Smooth muscle cell (in vitro differentiated cells): ENCODE data around the gene XPO6. TPM values are rescaled to one million over a fixed set of nuclear protein-coding genes. Genes with fewer than 3 reads are reported as not detected.
"Not testable (repeated sequence)": the region's sequence is repeated elsewhere in the genome, so short reads cannot be mapped to it uniquely, and the experiment has no call there.

Source experiments
- DNase-seq: peaks from one replicate; lab custom pipeline; 2025; ENCODE audit not compliant: unreplicated experiment; lab: John Stamatoyannopoulos, UW
- H2AFZ ChIP-seq: fragments of 200-600 bp; sonication (generic); 2 replicates; pipeline ENCODE4 v1.6.0; 2016; ENCODE audit warnings: antibody characterized with exemption, low read depth, mild to moderate bottlenecking
- H3F3A ChIP-seq: fragments of 200-600 bp; sonication (generic); 2 replicates; pipeline ENCODE4 v1.6.0; 2017; ENCODE audit warnings: antibody characterized with exemption, low read depth
- H3K27ac ChIP-seq: fragments of 200-600 bp; sonication (generic); 2 replicates; pipeline ENCODE4 v1.5.1; 2016; ENCODE audit warnings: low read depth, mild to moderate bottlenecking
- H3K27me3 ChIP-seq: fragments of 200-600 bp; sonication (generic); 2 replicates; pipeline ENCODE4 v1.6.1; 2016; ENCODE audit warnings: low read depth, mild to moderate bottlenecking
- H3K36me3 ChIP-seq: fragments of 200-600 bp; sonication (generic); 2 replicates; pipeline ENCODE4 v1.5.1; 2016; ENCODE audit warnings: low read depth
- H3K4me1 ChIP-seq: fragments of 200-600 bp; sonication (generic); 2 replicates; pipeline ENCODE4 v1.5.1; 2016; ENCODE audit warnings: low read depth
- H3K4me2 ChIP-seq: fragments of 200-600 bp; sonication (generic); 2 replicates; pipeline ENCODE4 v1.6.0; 2016; ENCODE audit warnings: mild to moderate bottlenecking
- H3K4me3 ChIP-seq: fragments of 200-600 bp; sonication (generic); 2 replicates; pipeline ENCODE4 v1.5.1; 2016; ENCODE audit warnings: mild to moderate bottlenecking
- H3K79me2 ChIP-seq: fragments of 200-600 bp; sonication (generic); 2 replicates; pipeline ENCODE4 v1.6.0; 2016; ENCODE audit warnings: low read depth, mild to moderate bottlenecking
- H3K9ac ChIP-seq: fragments of 200-600 bp; sonication (generic); 2 replicates; pipeline ENCODE4 v1.6.0; 2016; ENCODE audit warnings: low read depth
- H3K9me3 ChIP-seq: fragments of 200-600 bp; sonication (generic); replicated peaks from 2 replicates; pipeline ENCODE4 v1.5.1; 2016; ENCODE audit warnings: low read depth
- H4K20me1 ChIP-seq: fragments of 200-600 bp; sonication (generic); 2 replicates; pipeline ENCODE4 v1.6.0; 2016; ENCODE audit warnings: low read depth
- WGBS: methylation state at CpG from one replicate; pipeline ENCODE4 v1.1.7; 2016; ENCODE audit warnings: low lambda C conversion rate; 5-methylcytosine and 5-hydroxymethylcytosine counted together
- polyA plus RNA-seq: library from polyadenylated mRNA; unstranded; fragments of >200 nt; fragmentation: Nextera tagmentation; extraction: Ambion mirVana; gene quantifications from 2 replicates; pipeline ENCODE4 v1.2.1, GENCODE V29; 2016
- total RNA-seq: library from RNA; depleted of rRNA; stranded (reverse); fragments of >200 nt; gene quantifications from 2 replicates; pipeline ENCODE4 v1.2.3, GENCODE V29; 2014
- TF ChIP-seq, protein P1 (sequence below): fragments of 200-600 bp; sonication (generic); IDR thresholded peaks from 2 replicates; pipeline ENCODE4 v1.5.1; 2017; ENCODE audit warnings: borderline replicate concordance, mild to moderate bottlenecking, antibody characterized with exemption; ENCODE audit not compliant: insufficient read depth, poor library complexity, severe bottlenecking

XPO6 gene
- total and polyA plus RNA-seq, 2 experiments from 2014 or later = 42.1 to 82.1 TPM

DNA sequence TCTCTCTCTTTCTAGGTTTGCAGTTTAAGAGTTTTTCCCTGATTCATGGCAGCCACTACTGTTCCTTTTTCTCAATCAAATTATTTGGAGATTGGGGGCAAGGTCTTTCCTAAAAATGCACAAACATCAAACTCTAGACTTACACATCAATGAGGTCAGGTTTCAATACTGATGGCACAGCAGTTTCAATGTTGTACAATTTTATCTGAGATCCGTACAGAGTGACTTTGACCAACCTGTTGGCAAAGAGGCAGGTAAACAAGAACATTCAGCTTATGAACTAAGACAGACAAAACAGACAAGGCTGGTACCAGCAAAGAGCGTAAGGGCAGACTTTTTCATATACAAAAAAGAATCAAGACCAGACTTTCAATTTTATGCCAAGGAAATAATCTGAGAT is 90.2 kb downstream of the XPO6 start:
- TF ChIP-seq, protein P1, sequence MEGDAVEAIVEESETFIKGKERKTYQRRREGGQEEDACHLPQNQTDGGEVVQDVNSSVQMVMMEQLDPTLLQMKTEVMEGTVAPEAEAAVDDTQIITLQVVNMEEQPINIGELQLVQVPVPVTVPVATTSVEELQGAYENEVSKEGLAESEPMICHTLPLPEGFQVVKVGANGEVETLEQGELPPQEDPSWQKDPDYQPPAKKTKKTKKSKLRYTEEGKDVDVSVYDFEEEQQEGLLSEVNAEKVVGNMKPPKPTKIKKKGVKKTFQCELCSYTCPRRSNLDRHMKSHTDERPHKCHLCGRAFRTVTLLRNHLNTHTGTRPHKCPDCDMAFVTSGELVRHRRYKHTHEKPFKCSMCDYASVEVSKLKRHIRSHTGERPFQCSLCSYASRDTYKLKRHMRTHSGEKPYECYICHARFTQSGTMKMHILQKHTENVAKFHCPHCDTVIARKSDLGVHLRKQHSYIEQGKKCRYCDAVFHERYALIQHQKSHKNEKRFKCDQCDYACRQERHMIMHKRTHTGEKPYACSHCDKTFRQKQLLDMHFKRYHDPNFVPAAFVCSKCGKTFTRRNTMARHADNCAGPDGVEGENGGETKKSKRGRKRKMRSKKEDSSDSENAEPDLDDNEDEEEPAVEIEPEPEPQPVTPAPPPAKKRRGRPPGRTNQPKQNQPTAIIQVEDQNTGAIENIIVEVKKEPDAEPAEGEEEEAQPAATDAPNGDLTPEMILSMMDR = no peak
- H2AFZ ChIP-seq = no peak overlapping the region
- no peaks in the 10 kb centered on the region for H3F3A ChIP-seq
- H3K9me3 ChIP-seq = no peaks in the 10 kb centered on the region
- no peak overlapping the region for H3K4me2 ChIP-seq
- no peak overlapping the region for H3K9ac ChIP-seq
- DNase-seq = no peak
- no peak overlapping the region for H3K4me3 ChIP-seq
- no peaks in the 10 kb centered on the region for H3K4me1 ChIP-seq
- peaks cover 21% of the 10 kb centered on the region for H3K36me3 ChIP-seq
- H3K79me2 ChIP-seq = no peaks in the 10 kb centered on the region
- 95% methylated on average over 2 of the region's 2 CpGs for WGBS
- H4K20me1 ChIP-seq = no peaks in the 10 kb centered on the region
- H3K27me3 ChIP-seq = no peaks in the 10 kb centered on the region
- H3K27ac ChIP-seq = no peak overlapping the region

- TF ChIP-seq, protein P1 = no peak
- Histone ChIP-seq H3F3A (no peaks in the 10 kb centered on the region), H3K27me3 (no peaks in the 10 kb centered on the region), H4K20me1 (no peaks in the 10 kb centered on the region), H3K4me2 (no peak overlapping the region), H3K27ac (no peak overlapping the region), H3K79me2 (no peaks in the 10 kb centered on the region), H3K36me3 (peaks cover 23% of the 10 kb centered on the region), H3K9ac (no peak overlapping the region), H3K9me3 (no peaks in the 10 kb centered on the region), H2AFZ (no peak overlapping the region), H3K4me3 (no peak overlapping the region), H3K4me1 (no peaks in the 10 kb centered on the region)
- DNase-seq = no peak
- WGBS = 90% methylated on average over 3 of the region's 3 CpGs
Measured at GRCh38 chr16:28120754-28121153, 91.0 kb downstream of the XPO6 start.

GRCh38 chr16:28118637-28119036 is 93.1 kb downstream of the XPO6 start:
- 50% methylated on average over 2 of the region's 2 CpGs for WGBS
- Histone ChIP-seq H3K4me1 (no peaks in the 10 kb centered on the region), H3K4me2 (no peak overlapping the region), H4K20me1 (no peaks in the 10 kb centered on the region), H3K79me2 (no peaks in the 10 kb centered on the region), H3K9ac (no peak overlapping the region), H3K9me3 (no peaks in the 10 kb centered on the region), H3K36me3 (peaks cover 18% of the 10 kb centered on the region), H3K27me3 (no peaks in the 10 kb centered on the region), H3F3A (no peaks in the 10 kb centered on the region), H3K4me3 (no peak overlapping the region), H3K27ac (no peak overlapping the region), H2AFZ (no peak overlapping the region)
- no peak for DNase-seq
- TF ChIP-seq, protein P1 = no peak

GRCh38 chr16:28117168-28117565 is 94.6 kb downstream of the XPO6 start:
- no peak for DNase-seq
- 99% methylated on average over 6 of the region's 6 CpGs for WGBS
- no peak overlapping the region for H2AFZ ChIP-seq
- H3K79me2 ChIP-seq = no peaks in the 10 kb centered on the region
- H3K36me3 ChIP-seq = peaks cover 18% of the 10 kb centered on the region
- no peaks in the 10 kb centered on the region for H3K9me3 ChIP-seq
- H3K4me3 ChIP-seq = no peak overlapping the region
- H3K9ac ChIP-seq = no peak overlapping the region
- H3F3A ChIP-seq = no peaks in the 10 kb centered on the region
- H3K27ac ChIP-seq = no peak overlapping the region
- H3K4me2 ChIP-seq = no peak overlapping the region
- TF ChIP-seq, protein P1 = no peak
- no peaks in the 10 kb centered on the region for H3K27me3 ChIP-seq
- no peaks in the 10 kb centered on the region for H4K20me1 ChIP-seq
- H3K4me1 ChIP-seq = no peaks in the 10 kb centered on the region

GRCh38 chr16:28115866-28116265 is 95.9 kb downstream of the XPO6 start:
- H2AFZ ChIP-seq, H3K27me3 ChIP-seq, H3K4me3 ChIP-seq, H3K4me2 ChIP-seq, H3K9me3 ChIP-seq, DNase-seq, H3K4me1 ChIP-seq, H3K79me2 ChIP-seq, H3F3A ChIP-seq, H3K27ac ChIP-seq, H3K9ac ChIP-seq, H4K20me1 ChIP-seq: not testable (repeated sequence)
- peaks cover 10% of the 10 kb centered on the region for H3K36me3 ChIP-seq
- WGBS = 93% methylated on average over 6 of the region's 6 CpGs
